GM18498 (cell line): ENCODE data around the gene RYR3.
"Not testable (repeated sequence)": the region's sequence is repeated elsewhere in the genome, so short reads cannot be mapped to it uniquely, and the experiment has no call there.

Experiments used
- ATAC-seq: cut with Tn5 transposase; IDR thresholded peaks from one replicate; pipeline ENCODE4 v1.9.1; 2021; ENCODE audit warnings: mild to moderate bottlenecking, moderate library complexity; ENCODE audit not compliant: unreplicated experiment

Gene RYR3

GRCh38 chr15:33810073-33810595 lies 499.4 kb downstream of the RYR3 start:
- no peak for ATAC-seq

GRCh38 chr15:33810806-33811205 lies 500.0 kb downstream of the RYR3 start:
- no peak for ATAC-seq

- no peak for ATAC-seq
Measured at GRCh38 chr15:33813891-33814290, 503.1 kb downstream of the RYR3 start.

GRCh38 chr15:33819499-33819898 lies 508.7 kb downstream of the RYR3 start:
- not testable (repeated sequence) for ATAC-seq

GRCh38 chr15:33822479-33822878 lies 511.7 kb downstream of the RYR3 start:
- ATAC-seq, result no peak

- no peak for ATAC-seq
Measured at GRCh38 chr15:33823119-33823518, 512.4 kb downstream of the RYR3 start.

GRCh38 chr15:33825453-33825852 lies 514.7 kb downstream of the RYR3 start:
- no peak for ATAC-seq

GRCh38 chr15:33826201-33826600 lies 515.4 kb downstream of the RYR3 start:
- ATAC-seq, result no peak

- ATAC-seq, result no peak
Measured at GRCh38 chr15:33830351-33830750, 519.6 kb downstream of the RYR3 start.

- ATAC-seq, result no peak
Measured at GRCh38 chr15:33831646-33832045, 520.9 kb downstream of the RYR3 start.

- ATAC-seq, result no peak
Measured at GRCh38 chr15:33834892-33835743, 524.4 kb downstream of the RYR3 start.

- ATAC-seq, result no peak
Measured at GRCh38 chr15:33837294-33837693, 526.5 kb downstream of the RYR3 start.

GRCh38 chr15:33839540-33839939 lies 528.8 kb downstream of the RYR3 start:
- ATAC-seq, result no peak

GRCh38 chr15:33840615-33841014 lies 529.8 kb downstream of the RYR3 start:
- no peak for ATAC-seq

GRCh38 chr15:33844186-33844585 lies 533.4 kb downstream of the RYR3 start:
- ATAC-seq, result no peak

- ATAC-seq, result no peak
Measured at GRCh38 chr15:33844597-33844996, 533.8 kb downstream of the RYR3 start.

GRCh38 chr15:33846142-33846541 lies 535.4 kb downstream of the RYR3 start:
- ATAC-seq, result no peak

GRCh38 chr15:33846862-33847261 lies 536.1 kb downstream of the RYR3 start:
- no peak for ATAC-seq

GRCh38 chr15:33848011-33848410 lies 537.2 kb downstream of the RYR3 start:
- ATAC-seq, result no peak

GRCh38 chr15:33851079-33851478 lies 540.3 kb downstream of the RYR3 start:
- no peak for ATAC-seq

- ATAC-seq, result no peak
Measured at GRCh38 chr15:33852094-33852493, 541.3 kb downstream of the RYR3 start.

GRCh38 chr15:33852570-33852969 lies 541.8 kb downstream of the RYR3 start:
- no peak for ATAC-seq

- no peak for ATAC-seq
Measured at GRCh38 chr15:33857726-33858125, 547.0 kb downstream of the RYR3 start.
